ENCODE measurements around the gene CDYL.
A peak's percentile ranks its signal among the peaks of the same experiment; 100 is the strongest.
"Not testable (repeated sequence)": the region's sequence is repeated elsewhere in the genome, so short reads cannot be mapped to it uniquely, and the experiment has no call there.

The CDYL gene

GRCh38 chr6:4987432-4987831 lies 211.2 kb downstream of the CDYL start:
- DNase-seq, result no peak

GRCh38 chr6:4994741-4995140 lies 218.5 kb downstream of the CDYL start:
- DNase-seq, result no peak

GRCh38 chr6:4997862-4998261 lies 221.7 kb downstream of the CDYL start:
- no peak for DNase-seq

GRCh38 chr6:4999586-4999985 lies 223.4 kb downstream of the CDYL start:
- DNase-seq, result no peak

- DNase-seq, result peak; percentile 82 to 99 (median 97)
These were observed 227.6 kb downstream of the CDYL start, which contains the start of gene RPP40 for GRCh38 chr6:5003604-5004372. Gene RPP40, minus strand, starts transcription at chr6:5004037. Its CDS starts 35 bp downstream, at chr6:5004002.

- DNase-seq, result no peak
These were observed 228.3 kb downstream of the CDYL start for GRCh38 chr6:5004373-5005037.

GRCh38 chr6:5005038-5005433 lies 228.8 kb downstream of the CDYL start:
- not testable (repeated sequence) for DNase-seq
